Lung microvascular endothelial cell (primary cell): ENCODE data around the gene BCL2L1. TPM values are rescaled to one million over a fixed set of nuclear protein-coding genes. Genes with fewer than 3 reads are reported as not detected.

ENCODE experiments used
- DNase-seq, 2 donors: peaks; one replicate each; pipeline versions ENCODE4 v3.0.0 to v3.0.0-alpha.2; 2010; ENCODE audit warnings: low read depth in 2 of 2
- total RNA-seq: library from RNA; depleted of rRNA; stranded (reverse); fragments of >200 nt; gene quantifications from 2 replicates; pipeline ENCODE4 v1.2.1, GENCODE V29; 2014

The BCL2L1 gene
- total RNA-seq, 1 donor from 2014 or later = 40.7 TPM

DNA sequence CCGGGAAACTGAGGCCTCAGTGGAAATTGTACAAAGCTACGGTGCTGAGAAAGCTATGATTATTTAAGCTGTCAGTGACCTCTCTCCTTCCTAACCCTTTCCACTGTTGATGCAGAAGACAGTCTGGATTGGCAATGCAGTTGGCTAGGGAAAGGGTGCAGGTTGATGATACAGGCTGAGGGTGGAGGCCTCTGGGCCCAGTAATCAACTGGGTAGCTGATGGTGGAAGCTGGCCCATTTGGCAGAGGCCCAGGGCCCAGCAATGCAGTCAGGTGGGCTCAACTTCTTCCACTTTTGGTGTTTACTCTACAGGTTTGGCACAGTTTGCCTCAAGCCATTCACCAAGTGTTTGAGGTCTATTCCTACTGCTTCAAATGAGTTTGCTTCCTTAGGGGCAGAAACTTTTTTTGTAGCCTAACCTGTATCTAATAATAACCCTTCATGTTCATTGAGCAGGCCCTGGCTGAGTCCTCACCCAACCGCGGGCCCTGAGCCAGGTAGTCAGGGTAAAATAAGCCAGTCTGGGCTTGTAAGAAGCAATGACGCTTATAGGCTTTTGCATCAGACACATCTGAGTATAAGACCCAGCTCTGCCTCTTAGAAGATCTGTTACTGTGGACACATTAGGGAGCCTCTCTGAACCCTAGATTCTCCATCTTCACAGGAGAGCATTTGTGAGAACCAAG is 12.1 kb downstream of the BCL2L1 start:
- DNase-seq = no peak

DNA sequence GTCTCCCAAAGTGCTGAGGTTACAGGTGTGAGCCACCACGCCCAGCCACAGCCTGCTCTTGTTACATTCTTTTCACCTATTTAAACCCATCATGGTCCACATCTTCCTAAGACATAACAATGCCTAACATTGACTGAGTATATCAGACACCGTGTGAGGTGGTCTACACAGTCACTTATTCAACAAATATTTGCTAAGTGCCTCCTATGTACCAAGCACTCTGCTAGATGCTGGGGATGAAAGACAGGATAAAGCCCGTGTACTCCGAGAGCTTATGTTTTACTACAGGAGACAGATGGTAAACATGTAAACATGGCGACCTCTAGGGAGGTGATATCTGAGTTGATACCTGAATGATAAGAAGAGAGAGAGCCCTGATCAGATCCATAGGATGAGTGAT is 12.7 kb downstream of the BCL2L1 start:
- DNase-seq = no peak

DNA sequence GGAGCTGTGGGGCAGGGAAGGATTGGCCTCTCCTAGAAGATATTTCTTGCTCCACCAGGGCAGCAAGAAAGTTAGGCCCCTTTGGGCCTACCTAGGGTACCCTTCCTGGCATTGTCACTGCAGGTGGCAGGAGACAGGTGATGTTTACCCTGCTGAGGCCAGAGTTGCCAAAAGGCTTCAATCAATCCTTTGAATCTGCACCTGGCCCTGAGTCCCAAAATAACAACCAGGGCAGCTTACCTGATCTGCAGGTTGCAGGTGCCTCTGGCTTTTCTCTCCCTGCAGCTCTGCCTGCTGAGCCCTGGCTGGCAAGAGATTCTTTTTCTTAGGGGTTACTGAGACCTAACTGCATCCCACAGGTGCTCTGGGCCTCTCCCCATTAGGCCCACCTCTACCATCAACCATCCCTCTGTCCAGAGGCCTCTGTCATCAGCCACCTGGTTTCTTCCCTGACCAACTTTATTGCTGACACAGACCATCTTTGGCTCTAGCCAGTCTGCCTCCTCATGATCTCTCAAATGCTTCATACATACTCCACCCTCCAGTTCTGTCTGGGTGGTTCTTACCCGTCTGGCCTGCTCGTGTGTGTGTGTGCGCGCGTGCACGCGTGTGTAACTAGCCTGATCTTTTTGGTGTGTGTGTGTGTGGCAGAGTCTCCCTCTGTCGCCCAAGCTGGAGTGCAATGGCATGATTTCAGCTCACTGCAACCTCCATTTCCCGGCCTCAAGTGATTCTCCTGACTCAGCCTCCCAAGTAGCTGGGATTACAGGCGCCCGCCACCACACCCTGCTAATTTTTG is 13.7 kb downstream of the BCL2L1 start:
- no peak for DNase-seq

DNA sequence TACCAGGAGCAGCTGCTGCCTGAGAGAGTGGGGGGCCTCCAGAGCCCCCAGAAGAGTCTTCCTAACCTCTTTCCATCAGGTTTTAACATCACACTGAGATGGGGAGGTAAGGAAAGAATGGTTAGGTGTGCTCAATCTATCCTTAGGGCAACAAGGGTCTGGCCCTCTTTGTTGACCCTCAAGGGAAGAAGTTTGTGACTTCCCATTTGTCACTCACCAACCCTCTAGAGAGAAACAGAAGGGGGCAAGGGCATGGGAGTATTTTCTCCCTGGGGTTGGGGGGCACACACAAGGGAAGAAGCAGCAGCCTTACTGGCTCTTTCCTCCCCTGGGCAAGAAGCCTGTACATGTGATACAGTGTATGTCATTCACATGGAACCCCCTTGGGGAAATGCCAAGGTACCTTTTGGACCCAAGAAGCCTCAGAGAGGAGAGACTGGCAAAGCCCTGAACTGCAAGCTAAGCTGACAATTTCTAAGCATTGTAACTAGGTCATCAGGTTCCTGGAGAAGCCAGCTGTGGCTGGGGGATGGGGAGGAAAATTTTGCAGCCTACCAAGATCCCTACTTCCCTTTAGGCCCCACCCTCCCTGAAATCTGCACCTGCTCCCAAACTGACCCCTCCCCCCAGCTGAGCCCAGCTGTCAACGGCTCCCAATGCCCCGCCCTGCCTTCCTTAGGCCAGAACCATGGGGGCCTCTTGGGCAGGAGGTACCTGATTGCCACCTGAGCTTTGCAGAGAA is 14.5 kb downstream of the BCL2L1 start:
- no peak for DNase-seq

DNA sequence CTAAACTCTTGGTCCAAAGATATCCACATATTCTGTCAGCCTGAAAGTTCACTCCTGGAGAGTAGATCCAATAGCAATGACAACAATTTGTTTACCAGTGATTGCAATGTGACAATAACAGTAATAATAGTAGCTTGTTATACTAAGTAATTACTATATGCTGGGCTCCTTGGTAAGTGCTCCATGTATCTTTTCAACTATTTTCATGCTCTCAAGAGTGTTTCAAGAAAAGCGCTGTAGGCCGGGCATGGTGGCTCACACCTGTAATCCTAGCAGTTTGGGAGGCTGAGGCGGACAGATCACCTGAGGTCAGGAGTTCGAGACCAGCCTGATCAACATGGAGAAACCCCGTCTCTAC is 15.4 kb downstream of the BCL2L1 start:
- DNase-seq = no peak

DNA sequence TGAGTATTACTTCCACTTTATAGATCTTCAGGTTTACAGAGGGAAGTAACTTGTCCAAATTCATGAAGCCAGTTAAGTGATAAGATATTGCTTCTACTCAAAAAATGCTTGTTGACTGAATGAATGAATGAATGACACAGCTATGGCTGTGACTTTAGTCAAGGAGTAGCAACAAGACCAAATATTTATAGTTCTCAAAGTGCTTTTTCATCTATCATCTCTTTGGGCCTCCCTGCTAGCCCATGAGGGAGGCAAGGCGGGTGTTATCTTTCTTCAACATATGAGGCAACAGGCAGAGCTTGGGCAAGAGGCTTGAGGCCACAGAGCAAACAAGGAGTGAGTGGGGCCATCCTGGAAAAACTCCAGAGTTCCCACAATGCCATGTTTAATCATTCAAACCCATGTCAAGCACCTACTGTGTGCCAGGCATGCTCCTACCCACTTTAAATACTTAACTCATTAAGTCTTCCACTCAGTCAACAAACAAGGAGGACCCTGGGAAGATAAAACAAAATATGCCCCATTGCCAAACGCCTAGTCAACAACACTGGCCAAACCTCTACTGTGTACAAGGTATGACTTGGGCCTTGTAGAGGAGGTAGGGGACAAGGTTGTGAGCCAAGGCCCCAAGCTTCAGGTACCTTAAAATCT is 15.9 kb downstream of the BCL2L1 start:
- no peak for DNase-seq

DNA sequence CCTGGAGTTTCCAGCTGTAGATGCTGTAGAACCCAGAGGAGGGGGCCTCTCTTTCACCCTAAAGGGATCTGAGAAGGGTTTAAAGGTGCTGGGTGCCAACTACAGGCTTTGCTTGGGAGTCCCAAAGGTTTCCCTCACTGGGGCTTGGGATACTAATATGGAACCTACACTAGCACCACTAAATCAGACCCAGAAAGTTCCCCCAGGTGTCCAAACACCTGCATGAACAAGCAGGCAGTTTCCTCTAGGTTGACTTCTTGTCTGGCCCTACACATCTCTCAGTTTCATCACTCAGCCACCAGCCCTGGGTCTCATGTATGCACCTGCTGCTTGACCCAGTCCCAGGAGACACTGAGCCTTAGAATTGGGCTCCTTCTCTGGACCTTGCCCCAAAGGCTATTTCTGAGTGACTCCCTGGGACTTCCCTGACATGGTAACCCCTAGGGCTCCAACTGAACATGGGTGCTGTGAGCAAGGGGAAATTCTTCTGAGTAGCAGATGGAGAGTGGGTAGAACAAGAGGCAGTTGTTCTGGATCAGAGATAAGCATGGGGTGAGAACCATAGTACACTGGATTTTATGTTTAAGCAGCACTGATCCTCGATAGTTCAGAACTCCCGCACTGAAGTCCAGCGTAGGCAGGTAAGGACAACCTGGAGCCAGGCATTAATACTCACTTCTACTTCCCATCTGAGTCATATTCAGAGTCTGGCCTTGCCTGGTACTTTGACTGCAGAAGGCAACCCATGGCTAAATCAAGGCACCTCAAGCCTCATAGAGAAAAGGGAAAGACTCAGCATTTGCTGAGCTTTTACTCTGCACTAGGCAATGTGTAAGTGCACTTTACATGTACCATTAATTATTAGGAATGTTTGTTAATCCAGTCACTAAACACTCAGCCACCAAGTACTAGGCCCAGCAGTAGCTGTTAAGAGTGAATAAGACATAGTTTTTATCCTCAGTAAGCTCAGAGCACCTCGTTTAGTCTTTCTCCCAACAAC is 16.8 kb downstream of the BCL2L1 start:
- no peak for DNase-seq

DNA sequence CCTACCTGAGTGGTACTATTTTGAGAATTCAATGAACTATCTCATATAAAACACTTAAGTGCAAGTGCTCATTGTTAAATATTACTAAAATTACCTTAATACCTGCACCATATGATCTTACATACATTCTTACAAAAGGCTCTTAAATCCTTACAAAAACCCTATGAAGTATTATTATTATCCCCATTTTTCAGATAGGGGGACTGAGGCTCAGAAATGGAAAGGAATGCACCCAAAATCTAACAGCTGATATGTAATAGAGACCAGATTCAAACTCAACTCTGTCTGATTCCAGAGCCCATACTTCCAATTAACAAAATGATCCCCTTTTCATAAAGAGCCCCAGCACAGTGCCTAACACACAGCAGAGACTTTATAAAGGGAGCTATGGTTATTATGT is 17.5 kb downstream of the BCL2L1 start:
- DNase-seq = no peak

DNA sequence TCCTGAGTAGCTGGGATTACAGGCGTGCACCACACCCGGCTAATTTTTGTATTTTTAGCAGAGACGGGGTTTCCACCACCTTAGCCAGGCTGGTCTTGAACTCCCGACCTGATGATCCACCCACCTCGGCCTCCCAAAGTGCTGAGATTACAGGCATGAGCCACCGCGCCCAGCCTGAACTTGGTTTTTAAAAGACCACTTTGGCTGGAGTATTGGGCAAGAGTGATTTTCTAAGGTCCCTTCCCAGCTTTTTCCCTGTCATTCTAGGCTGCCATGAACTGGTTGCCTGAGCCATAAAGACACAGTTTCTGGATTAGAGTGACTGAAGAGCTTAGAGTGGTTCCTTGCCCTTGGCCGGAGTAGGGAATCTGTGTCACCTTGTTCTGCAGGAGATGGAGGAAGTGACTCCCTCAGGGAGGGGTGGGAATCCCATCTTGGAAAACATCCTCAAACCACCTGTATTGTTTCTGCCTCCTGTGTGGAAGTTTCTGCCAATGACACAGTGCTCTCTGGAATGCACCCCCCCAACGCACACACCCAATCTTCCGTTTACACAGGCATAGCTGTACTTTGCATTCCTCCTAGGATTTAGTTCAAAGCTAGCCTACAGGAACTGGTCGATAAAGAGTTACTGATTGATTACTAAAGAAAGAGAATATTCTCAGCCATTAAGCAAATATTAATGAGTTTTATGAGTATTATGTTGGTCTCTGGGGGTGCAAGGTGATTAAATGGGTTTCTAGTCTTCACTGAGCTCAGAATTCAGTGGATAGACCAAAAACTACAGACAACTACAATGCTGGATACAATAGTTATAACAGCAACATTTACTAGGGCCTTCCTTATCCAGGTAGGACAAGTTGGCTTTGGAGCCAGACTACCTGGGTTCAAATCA is 18.2 kb downstream of the BCL2L1 start:
- DNase-seq = peak; percentile 63 to 67

DNA sequence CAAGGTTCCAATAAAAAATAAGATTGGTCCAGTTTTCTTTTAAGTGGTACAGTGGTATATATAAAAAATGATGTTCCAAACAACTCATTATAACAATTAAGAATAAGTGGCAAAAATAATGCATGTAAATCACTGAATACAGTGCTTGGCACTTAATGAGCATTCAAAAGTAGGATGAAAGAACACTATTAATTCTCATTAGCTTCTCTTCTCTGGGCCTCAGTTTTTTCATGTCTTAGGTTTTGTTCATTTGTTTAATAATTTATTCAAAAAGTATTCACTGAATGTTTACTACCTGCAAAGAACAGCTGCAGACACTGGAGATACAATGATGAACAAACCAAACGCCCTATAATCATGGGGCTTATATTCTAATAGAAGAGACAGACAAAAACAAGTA is 21.1 kb downstream of the BCL2L1 start:
- DNase-seq = no peak

DNA sequence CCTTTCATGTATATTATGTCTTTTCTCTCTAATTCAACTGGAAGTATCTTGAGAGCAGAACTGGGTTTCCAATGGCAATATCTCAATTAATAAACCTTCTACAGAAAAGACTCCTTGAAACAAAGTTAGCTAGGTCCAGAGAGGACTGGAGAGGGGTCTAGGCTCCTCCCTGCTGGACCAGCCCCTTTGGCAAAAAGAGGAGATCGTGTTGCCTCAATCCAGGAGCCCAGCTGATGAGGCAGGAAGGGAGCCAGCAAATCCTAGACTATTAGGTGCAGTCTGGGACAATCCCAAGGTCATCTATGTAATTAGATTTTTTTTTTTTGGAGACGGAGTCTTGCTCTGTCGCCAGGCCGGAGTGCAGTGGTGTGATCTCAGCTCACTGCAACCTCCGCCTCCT is 21.9 kb downstream of the BCL2L1 start:
- DNase-seq = no peak

DNA sequence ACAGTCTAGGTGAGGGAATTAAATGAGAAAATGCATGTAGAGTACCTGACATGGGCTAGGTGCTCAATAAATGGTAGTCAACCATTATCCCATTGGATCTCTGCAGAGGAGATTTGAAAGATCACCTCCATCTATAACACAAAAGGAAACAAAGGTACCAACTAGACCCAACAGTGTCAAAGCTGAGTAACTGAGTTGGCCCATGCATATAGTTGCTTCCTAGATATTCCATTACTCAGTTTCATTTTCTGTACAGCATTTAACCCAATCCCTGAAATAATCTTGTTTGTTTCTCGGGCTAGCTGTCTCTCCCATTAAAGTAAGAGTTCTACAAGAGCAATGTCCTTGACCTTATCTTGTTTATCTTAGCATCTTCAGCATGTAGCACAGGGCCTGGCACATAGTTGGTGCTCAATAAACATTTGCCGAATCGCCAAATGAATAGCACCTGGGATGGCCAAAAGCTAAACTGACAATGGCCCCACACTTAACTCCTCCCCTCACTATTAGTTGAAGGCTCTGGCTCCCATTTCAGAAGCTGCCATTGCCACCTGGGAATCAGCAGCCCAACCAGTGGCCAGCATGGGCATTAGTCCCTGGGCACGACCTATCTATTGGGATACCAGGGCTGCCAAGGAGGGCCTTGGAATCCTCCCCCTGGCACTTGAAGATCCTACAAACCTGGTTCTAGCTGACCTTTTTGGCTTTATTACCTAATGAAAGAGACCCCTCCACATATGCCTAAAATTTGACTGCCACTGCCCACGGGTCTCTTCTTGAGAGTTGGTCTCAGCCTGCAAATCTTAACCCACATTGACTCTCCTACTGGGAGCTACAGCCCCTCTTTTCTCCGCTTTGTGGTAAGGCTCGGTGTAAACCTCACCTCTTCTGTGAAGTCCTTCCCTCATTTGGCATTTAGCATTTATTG is 22.6 kb downstream of the BCL2L1 start:
- DNase-seq = no peak

DNA sequence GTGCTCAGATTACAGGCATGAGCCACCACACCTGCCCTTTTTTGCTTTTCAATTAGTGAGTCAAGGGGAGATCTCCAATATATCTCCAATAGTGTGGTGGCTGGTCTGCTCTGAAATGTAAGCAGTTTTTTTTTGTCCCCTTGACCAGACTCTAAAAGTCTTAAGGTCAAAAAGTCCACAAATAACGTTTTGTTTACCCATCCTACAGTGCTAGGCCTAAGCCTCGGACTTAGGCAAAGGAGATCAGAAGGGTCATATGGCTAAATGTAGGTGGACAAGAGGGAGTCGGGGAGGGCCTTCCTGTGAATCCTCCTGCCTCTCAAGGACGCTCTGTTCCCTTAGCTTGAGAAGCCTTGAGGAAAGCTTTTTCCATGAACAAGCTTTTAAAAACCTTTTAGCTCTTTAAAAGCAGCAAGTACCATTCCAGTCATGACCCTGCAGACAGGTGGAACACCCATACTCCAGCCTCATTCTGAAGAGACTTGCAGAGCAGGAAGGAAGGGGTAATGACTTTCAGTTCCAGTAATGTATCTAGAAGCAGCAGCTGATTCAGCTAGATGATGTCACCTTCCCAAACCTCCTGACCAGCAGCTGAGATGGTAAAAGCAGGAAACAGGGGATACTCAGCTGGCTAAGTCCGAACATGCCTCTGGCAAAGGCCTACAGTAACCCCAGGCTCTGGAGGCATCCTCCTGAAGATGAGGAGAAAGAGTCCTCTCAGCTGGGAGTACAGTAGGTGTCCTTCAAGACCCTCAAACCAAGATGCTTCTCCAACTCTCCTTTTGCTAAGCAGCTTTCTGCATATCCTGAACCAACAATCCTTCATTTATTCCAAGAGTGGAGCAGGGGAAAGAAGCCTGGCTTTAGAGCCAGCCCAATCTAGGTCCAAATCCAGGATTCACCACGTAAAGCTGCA is 23.6 kb downstream of the BCL2L1 start:
- DNase-seq = peak; percentile 84 to 98

DNA sequence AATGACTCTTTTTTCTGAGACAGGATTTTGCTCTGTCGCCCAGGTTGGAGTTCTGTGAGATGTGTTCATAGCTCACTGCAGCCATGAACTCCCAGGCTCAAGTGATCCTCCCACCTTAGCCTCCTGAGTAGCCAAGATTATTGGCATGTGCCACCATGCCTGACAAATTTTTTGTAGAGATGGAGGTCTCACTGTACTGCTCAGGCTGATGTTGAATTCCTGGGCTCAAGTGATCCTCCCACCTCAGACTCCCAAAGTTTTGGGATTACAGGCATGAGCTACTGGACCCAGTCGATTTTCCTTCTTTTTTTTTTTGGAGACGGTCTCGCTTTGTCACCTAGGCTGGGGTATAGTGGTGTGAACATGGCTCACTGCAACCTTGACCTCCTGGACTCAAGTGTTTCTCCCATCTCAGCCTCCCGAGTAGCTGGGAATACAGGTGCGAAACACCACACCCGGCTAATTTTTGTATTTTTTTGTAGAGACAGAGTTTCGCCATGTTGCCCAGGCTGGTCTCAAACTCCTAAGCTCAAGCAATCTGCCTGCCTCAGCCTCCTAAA is 24.3 kb downstream of the BCL2L1 start:
- DNase-seq = no peak

DNA sequence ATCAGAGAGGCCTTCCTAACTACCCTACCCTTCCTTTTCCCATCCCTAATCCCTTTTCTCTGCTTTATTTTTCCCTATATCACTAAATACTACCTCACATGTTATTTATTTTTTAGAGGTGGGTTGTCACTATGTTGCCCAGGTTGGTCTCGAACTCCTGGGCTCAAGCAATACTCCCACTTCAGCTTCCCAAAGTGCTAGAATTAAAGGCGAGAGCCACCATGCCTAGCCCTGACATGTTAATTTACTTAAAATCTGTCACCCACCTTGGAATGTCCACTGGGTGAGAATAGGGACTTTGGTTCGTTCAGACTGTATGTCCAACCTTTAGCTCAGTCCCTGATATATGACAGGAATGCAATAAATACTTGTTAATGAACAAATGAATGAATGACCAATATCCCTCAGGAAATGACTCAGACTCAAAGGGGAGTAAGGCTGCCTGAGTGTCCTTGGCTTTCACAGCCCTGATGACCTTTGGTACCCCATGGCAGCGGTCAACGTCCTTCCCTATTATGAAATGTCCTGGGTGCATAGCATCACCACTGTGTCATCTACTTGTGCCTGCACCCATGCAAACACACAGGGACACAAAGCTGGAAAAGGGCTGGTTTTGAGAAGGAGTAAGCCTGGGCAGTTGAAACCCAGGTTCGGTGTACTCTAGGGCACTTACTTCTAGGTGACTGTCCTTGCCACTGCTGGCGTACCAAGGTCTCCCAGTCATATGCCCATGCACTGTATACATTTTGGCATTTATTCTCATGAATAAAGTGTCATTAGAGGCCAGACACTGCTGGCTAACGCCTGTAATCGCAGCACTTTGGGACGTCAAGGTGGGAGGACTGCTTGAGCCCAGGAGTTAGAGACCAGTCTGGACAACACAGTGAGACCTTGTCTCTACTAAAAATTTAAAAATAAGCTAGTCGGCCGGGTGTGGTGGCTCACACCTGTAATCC is 26.5 kb downstream of the BCL2L1 start:
- DNase-seq = peak in 1 of 2 donors; percentile 73
